DOHH2 (cell line): Measurements from ENCODE around the gene NOS1.

Source experiments
- H3F3A ChIP-seq: fragments of 200-600 bp; sonication (generic), shearing (Covaris generic); 2 replicates; pipeline ENCODE4 v1.6.0; 2016; ENCODE audit warnings: antibody characterized with exemption, mild to moderate bottlenecking; ENCODE audit not compliant: control insufficient read depth, insufficient read depth
- H3K27ac ChIP-seq: fragments of 200-600 bp; sonication (generic); 2 replicates; pipeline ENCODE4 v1.5.1; 2014; ENCODE audit warnings: low read depth, mild to moderate bottlenecking, low read length, moderate library complexity
- H3K27me3 ChIP-seq: fragments of 200-600 bp; sonication (generic); 2 replicates; pipeline ENCODE4 v1.6.1; 2014; ENCODE audit warnings: mild to moderate bottlenecking, low read length, mixed read lengths; ENCODE audit not compliant: control insufficient read depth
- H3K36me3 ChIP-seq: fragments of 200-600 bp; sonication (generic); 2 replicates; pipeline ENCODE4 v1.6.1; 2014; ENCODE audit warnings: mild to moderate bottlenecking, low read length, moderate library complexity, mixed read lengths; ENCODE audit not compliant: control insufficient read depth
- H3K4me1 ChIP-seq: fragments of 200-600 bp; sonication (generic); 2 replicates; pipeline ENCODE4 v1.6.1; 2014; ENCODE audit warnings: mild to moderate bottlenecking, low read length, mixed read lengths; ENCODE audit not compliant: control insufficient read depth
- H3K4me2 ChIP-seq: fragments of 200-600 bp; sonication (generic); 2 replicates; pipeline ENCODE4 v1.6.0; 2014; ENCODE audit warnings: mild to moderate bottlenecking, low read length, moderate library complexity
- H3K4me3 ChIP-seq: fragments of 200-600 bp; sonication (generic); 2 replicates; pipeline ENCODE4 v1.5.1; 2014; ENCODE audit warnings: mild to moderate bottlenecking, low read length, mixed read lengths
- H3K79me2 ChIP-seq: fragments of 200-600 bp; sonication (generic); 2 replicates; pipeline ENCODE4 v1.6.1; 2014; ENCODE audit warnings: mild to moderate bottlenecking, low read length, mixed read lengths; ENCODE audit not compliant: control insufficient read depth
- H3K9me2 ChIP-seq: fragments of 200-600 bp; sonication (generic); replicated peaks from 2 replicates; pipeline ENCODE4 v1.6.1; 2014; ENCODE audit warnings: mild to moderate bottlenecking, low read length, mixed read lengths; ENCODE audit not compliant: control insufficient read depth
- H3K9me3 ChIP-seq: fragments of 200-600 bp; sonication (generic); 2 replicates; pipeline ENCODE4 v1.6.1; 2014; ENCODE audit warnings: antibody characterized with exemption, low read length, mixed read lengths; ENCODE audit not compliant: control insufficient read depth, insufficient read depth
- H4K20me1 ChIP-seq: fragments of 200-600 bp; sonication (generic); 2 replicates; pipeline ENCODE4 v1.6.0; 2014; ENCODE audit warnings: low read depth, mild to moderate bottlenecking, antibody characterized with exemption, low read length, moderate library complexity; ENCODE audit not compliant: control insufficient read depth, insufficient read depth
- EZH2phosphoT487 ChIP-seq: fragments of 200-600 bp; sonication (generic); IDR thresholded peaks from 2 replicates; pipeline ENCODE4 v1.6.1; 2017; ENCODE audit warnings: borderline replicate concordance, mild to moderate bottlenecking, antibody characterized with exemption, low read length, moderate library complexity, mixed read lengths
- TF ChIP-seq, protein P1 (sequence below): fragments of 200-600 bp; sonication (generic); IDR thresholded peaks from one replicate; pipeline ENCODE4 v1.5.1; 2014; ENCODE audit warnings: antibody characterized with exemption, mild to moderate bottlenecking, low read depth, low read length; ENCODE audit not compliant: poor library complexity, severe bottlenecking

Gene NOS1

DNA sequence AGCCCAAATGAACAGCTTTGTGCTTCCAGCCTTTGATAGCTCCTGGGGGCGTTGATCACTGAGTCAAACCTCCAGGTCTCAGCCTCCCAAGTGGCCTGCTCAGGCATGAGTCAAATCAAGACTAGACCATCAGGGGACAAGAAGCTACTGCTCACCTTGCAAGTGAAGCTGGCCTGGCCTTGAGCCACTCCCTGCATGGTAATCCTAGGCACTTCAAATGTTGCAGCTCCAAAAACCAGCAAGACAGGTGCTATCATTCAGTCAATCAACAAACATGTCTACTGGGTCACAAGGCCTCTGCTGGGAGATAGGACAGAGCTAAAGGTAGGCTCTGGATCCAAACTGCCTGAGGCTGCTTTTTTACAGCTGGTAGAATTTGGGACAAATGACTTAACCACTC, 33.1 kb upstream of the NOS1 start:
- TF ChIP-seq EZH2phosphoT487 = no peak
- no peaks in the 10 kb centered on the region for H3F3A ChIP-seq
- no peaks in the 10 kb centered on the region for H3K79me2 ChIP-seq
- no peak overlapping the region for H3K4me3 ChIP-seq
- H3K27ac ChIP-seq = no peak overlapping the region
- no peaks in the 10 kb centered on the region for H3K36me3 ChIP-seq
- H3K27me3 ChIP-seq = no peaks in the 10 kb centered on the region
- no peaks in the 10 kb centered on the region for H3K9me3 ChIP-seq
- H4K20me1 ChIP-seq = no peaks in the 10 kb centered on the region
- H3K4me1 ChIP-seq = no peaks in the 10 kb centered on the region
- H3K4me2 ChIP-seq = no peak overlapping the region
- H3K9me2 ChIP-seq = 0 out of 2 replicates have a peak, but pooled peaks cover 3% of the 10 kb centered on the region

- Histone ChIP-seq H3K79me2 (no peaks in the 10 kb centered on the region), H3K27me3 (no peaks in the 10 kb centered on the region)
- TF ChIP-seq, protein P1, sequence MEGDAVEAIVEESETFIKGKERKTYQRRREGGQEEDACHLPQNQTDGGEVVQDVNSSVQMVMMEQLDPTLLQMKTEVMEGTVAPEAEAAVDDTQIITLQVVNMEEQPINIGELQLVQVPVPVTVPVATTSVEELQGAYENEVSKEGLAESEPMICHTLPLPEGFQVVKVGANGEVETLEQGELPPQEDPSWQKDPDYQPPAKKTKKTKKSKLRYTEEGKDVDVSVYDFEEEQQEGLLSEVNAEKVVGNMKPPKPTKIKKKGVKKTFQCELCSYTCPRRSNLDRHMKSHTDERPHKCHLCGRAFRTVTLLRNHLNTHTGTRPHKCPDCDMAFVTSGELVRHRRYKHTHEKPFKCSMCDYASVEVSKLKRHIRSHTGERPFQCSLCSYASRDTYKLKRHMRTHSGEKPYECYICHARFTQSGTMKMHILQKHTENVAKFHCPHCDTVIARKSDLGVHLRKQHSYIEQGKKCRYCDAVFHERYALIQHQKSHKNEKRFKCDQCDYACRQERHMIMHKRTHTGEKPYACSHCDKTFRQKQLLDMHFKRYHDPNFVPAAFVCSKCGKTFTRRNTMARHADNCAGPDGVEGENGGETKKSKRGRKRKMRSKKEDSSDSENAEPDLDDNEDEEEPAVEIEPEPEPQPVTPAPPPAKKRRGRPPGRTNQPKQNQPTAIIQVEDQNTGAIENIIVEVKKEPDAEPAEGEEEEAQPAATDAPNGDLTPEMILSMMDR = no peak
- no peak for TF ChIP-seq EZH2phosphoT487
These were observed 32.2 kb upstream of the NOS1 start for GRCh38 chr12:117393656-117394055.

GRCh38 chr12:117390866-117391265, 29.4 kb upstream of the NOS1 start:
- Histone ChIP-seq H3K4me3 (no peak overlapping the region), H3K4me1 (no peaks in the 10 kb centered on the region), H3F3A (no peaks in the 10 kb centered on the region), H3K4me2 (no peak overlapping the region), H3K36me3 (no peaks in the 10 kb centered on the region), H3K9me3 (no peaks in the 10 kb centered on the region), H3K79me2 (no peaks in the 10 kb centered on the region), H3K27ac (no peak overlapping the region), H3K9me2 (no peaks in the 10 kb centered on the region), H4K20me1 (no peaks in the 10 kb centered on the region), H3K27me3 (no peaks in the 10 kb centered on the region)
- no peak for TF ChIP-seq EZH2phosphoT487
- TF ChIP-seq, protein P1 = no peak

More at GRCh38 chr12:117393656-117394055, 32.2 kb upstream of the NOS1 start:
- Histone ChIP-seq H3K27ac (no peak overlapping the region), H3K36me3 (no peaks in the 10 kb centered on the region), H3K9me3 (no peaks in the 10 kb centered on the region), H3K4me3 (no peak overlapping the region), H3K4me1 (no peaks in the 10 kb centered on the region), H3F3A (no peaks in the 10 kb centered on the region), H4K20me1 (no peaks in the 10 kb centered on the region), H3K4me2 (no peak overlapping the region), H3K9me2 (0 out of 2 replicates have a peak, but pooled peaks cover 3% of the 10 kb centered on the region)

- TF ChIP-seq EZH2phosphoT487 = no peak
- TF ChIP-seq, protein P1 = no peak
- Histone ChIP-seq H4K20me1 (no peaks in the 10 kb centered on the region), H3K4me2 (no peak overlapping the region)
These were observed 27.6 kb upstream of the NOS1 start for GRCh38 chr12:117388951-117389446.

More at GRCh38 chr12:117388951-117389446, 27.6 kb upstream of the NOS1 start:
- no peaks in the 10 kb centered on the region for H3K79me2 ChIP-seq
- no peak overlapping the region for H3K4me3 ChIP-seq
- no peak overlapping the region for H3K27ac ChIP-seq
- H3K4me1 ChIP-seq = no peaks in the 10 kb centered on the region
- no peaks in the 10 kb centered on the region for H3K9me2 ChIP-seq
- H3K27me3 ChIP-seq = no peaks in the 10 kb centered on the region
- no peaks in the 10 kb centered on the region for H3K9me3 ChIP-seq
- no peaks in the 10 kb centered on the region for H3F3A ChIP-seq
- no peaks in the 10 kb centered on the region for H3K36me3 ChIP-seq
